ENCODE data around the gene CAV2. TPM values are rescaled to one million over a fixed set of nuclear protein-coding genes. Genes with fewer than 3 reads are reported as not detected.

Gene CAV2
- total and polyA plus RNA-seq, 2 donors (not counting 1 experiment from before 2014, with no cell fraction given) = 119 to 288 TPM

DNA sequence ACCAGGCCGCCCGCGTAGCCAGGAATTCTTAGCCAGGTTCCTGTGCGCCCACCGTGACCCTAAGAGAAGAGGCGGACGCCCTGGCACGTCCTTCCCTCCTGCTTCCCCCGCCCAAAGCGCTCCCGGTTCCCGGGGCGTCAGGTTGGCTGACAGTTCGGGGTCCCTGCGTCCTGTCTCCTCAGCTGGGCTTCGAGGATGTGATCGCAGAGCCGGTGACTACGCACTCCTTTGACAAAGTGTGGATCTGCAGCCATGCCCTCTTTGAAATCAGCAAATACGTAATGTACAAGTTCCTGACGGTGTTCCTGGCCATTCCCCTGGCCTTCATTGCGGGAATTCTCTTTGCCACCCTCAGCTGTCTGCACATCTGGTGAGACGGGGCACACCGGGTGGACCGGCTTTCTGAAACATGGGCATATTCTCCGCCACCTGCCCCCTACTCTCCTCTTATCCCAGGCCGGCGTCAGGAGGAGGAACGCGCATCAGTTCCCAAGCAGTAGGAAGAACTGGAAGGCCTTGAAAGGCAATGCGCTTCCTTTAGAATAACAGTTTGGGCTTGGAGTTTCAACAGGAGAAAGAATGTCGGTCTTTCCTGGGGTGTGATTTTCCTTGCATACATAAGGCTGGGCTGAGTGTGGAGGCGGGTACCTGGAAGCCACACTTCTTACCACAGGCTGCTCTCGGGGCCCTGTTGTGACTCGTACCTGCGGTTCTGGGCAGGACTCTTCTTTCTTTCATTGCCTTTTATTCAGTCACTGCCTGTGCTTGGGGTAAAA is 728 bp downstream of the CAV2 start:
- H3K27me3 ChIP-seq (ENCODE audit: control insufficient read depth, insufficient read depth, low read length) = no peaks in the 10 kb centered on the region
- peaks cover 5% of the 10 kb centered on the region for H3K4me1 ChIP-seq (ENCODE audit: control insufficient read depth, extremely low read depth, insufficient read depth, low read length)
- peak overlapping the region; percentile 90 for H3K4me2 ChIP-seq (ENCODE audit: extremely low read depth, insufficient read depth, low read length)
- no peaks in the 10 kb centered on the region for H4K20me1 ChIP-seq (ENCODE audit: control insufficient read depth, extremely low read depth, insufficient read depth, low read length)
- TF ChIP-seq, protein P1, sequence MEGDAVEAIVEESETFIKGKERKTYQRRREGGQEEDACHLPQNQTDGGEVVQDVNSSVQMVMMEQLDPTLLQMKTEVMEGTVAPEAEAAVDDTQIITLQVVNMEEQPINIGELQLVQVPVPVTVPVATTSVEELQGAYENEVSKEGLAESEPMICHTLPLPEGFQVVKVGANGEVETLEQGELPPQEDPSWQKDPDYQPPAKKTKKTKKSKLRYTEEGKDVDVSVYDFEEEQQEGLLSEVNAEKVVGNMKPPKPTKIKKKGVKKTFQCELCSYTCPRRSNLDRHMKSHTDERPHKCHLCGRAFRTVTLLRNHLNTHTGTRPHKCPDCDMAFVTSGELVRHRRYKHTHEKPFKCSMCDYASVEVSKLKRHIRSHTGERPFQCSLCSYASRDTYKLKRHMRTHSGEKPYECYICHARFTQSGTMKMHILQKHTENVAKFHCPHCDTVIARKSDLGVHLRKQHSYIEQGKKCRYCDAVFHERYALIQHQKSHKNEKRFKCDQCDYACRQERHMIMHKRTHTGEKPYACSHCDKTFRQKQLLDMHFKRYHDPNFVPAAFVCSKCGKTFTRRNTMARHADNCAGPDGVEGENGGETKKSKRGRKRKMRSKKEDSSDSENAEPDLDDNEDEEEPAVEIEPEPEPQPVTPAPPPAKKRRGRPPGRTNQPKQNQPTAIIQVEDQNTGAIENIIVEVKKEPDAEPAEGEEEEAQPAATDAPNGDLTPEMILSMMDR (conservative IDR thresholded peaks at IDR 0.05 in 1 of 2, IDR thresholded peaks at IDR 0.05 in 1 of 2; ENCODE audit: low read depth in 1 of 2, low read length in 2 of 2) = no peak
- no peak for TF ChIP-seq EZH2 (IDR thresholded peaks at IDR 0.05; ENCODE audit: low read length, missing control alignments)
- peak overlapping the region; percentile 88 for H3K9ac ChIP-seq (ENCODE audit: insufficient read depth, low read length)
- H3K4me3 ChIP-seq (replicated peaks in 1 of 4; ENCODE audit: control extremely low read depth in 1 of 4, insufficient read depth in 1 of 4, low read depth in 3 of 4, low read length in 4 of 4) = peak overlapping the region; percentile 72 to 93 (median 84)
- peak overlapping the region; percentile 2 for H2AFZ ChIP-seq (ENCODE audit: low read length)
- H3K9me3 ChIP-seq (ENCODE audit: control insufficient read depth, insufficient read depth, low read depth, low read length) = no peaks in the 10 kb centered on the region
- H3K27ac ChIP-seq (ENCODE audit: insufficient read depth, low read length) = peak overlapping the region; percentile 73
- H3K79me2 ChIP-seq (ENCODE audit: control insufficient read depth, insufficient read depth, low read length) = peaks cover 49% of the 10 kb centered on the region
- peak; percentile 56 to 85 for DNase-seq (ENCODE audit: low read depth in 2 of 2)
- no peaks in the 10 kb centered on the region for H3K36me3 ChIP-seq (ENCODE audit: control insufficient read depth, insufficient read depth, low read length)

DNA sequence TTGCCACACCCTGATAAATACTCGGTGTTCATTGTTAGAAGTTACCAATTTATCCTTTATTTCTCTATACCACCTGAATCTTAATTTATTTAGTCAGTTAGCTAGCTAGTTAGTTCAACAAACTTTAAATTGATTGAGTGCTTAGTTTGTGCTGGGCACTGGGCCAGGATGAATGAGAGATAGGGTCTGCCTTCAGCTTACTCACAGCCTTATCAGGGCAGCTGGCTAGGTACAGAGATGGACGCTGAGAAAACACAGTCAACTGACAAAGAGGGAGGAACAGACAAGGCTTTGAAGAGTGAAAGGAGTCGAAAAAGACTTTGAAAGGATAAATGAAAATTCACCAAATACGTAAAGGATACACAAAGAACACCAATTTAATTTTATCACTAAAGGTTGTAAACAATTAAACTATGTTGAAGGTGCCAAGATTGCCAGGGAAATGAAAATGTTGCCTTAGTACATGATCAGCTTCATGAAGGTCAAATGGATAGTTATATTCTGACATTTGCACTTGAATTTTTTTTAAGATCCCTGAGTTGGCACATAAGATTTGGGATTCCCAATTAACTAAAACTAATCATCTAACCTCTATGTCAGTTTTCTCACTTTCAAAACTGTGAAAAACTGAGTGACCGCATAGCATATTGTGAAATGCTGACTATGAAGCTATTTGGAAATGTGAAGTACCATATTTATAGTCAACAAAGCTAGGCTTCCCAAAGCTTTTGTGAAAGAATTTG is 2.1 kb downstream of the CAV2 start:
- H3K27me3 ChIP-seq (ENCODE audit: control insufficient read depth, insufficient read depth, low read length) = no peaks in the 10 kb centered on the region
- DNase-seq (ENCODE audit: low read depth in 2 of 2) = peak; percentile 40 to 75
- H3K36me3 ChIP-seq (ENCODE audit: control insufficient read depth, insufficient read depth, low read length) = peaks cover 3% of the 10 kb centered on the region
- H3K9me3 ChIP-seq (ENCODE audit: control insufficient read depth, insufficient read depth, low read depth, low read length) = no peaks in the 10 kb centered on the region
- no peaks in the 10 kb centered on the region for H4K20me1 ChIP-seq (ENCODE audit: control insufficient read depth, extremely low read depth, insufficient read depth, low read length)
- peak overlapping the region; percentile 21 for H3K27ac ChIP-seq (ENCODE audit: insufficient read depth, low read length)
- H3K4me1 ChIP-seq (ENCODE audit: control insufficient read depth, extremely low read depth, insufficient read depth, low read length) = peaks cover 5% of the 10 kb centered on the region
- H3K4me2 ChIP-seq (ENCODE audit: extremely low read depth, insufficient read depth, low read length) = peak overlapping the region; percentile 90
- H3K4me3 ChIP-seq (replicated peaks in 1 of 4; ENCODE audit: control extremely low read depth in 1 of 4, insufficient read depth in 1 of 4, low read depth in 3 of 4, low read length in 4 of 4) = peak overlapping the region; percentile 72 to 93 (median 84)
- peaks cover 56% of the 10 kb centered on the region for H3K79me2 ChIP-seq (ENCODE audit: control insufficient read depth, insufficient read depth, low read length)
- no peak for TF ChIP-seq EZH2 (IDR thresholded peaks at IDR 0.05; ENCODE audit: low read length, missing control alignments)
- TF ChIP-seq, protein P1 (conservative IDR thresholded peaks at IDR 0.05 in 1 of 2, IDR thresholded peaks at IDR 0.05 in 1 of 2; ENCODE audit: low read depth in 1 of 2, low read length in 2 of 2) = no peak
- H3K9ac ChIP-seq (ENCODE audit: insufficient read depth, low read length) = no peak overlapping the region
- H2AFZ ChIP-seq (ENCODE audit: low read length) = no peak overlapping the region
